ENCODE data around the gene SLC12A7. TPM values are rescaled to one million over a fixed set of nuclear protein-coding genes. Genes with fewer than 3 reads are reported as not detected.

The SLC12A7 gene
- total RNA-seq, 1 experiment from 2014 or later = 30.8 TPM

- no peak for DNase-seq
- TF ChIP-seq CTCF (conservative IDR thresholded peaks at IDR 0.05) = no peak
- no peak overlapping the region for H4K5ac ChIP-seq (ENCODE audit: insufficient read length, low read depth, low read length)
- H3K36me3 Mint-ChIP-seq (ENCODE audit: insufficient read depth in 1 of 3, low read depth in 3 of 3) = no peaks in the 10 kb centered on the region
- H2BK15ac ChIP-seq (ENCODE audit: low read depth, low read length) = no peak overlapping the region
- H3K79me2 ChIP-seq (ENCODE audit: insufficient read depth, low read length) = no peaks in the 10 kb centered on the region
- no peak overlapping the region for H2AFZ ChIP-seq (ENCODE audit: low read length)
- H3K4me1 ChIP-seq (ENCODE audit: insufficient read depth, low read length) = no peaks in the 10 kb centered on the region
- H2BK5ac ChIP-seq (ENCODE audit: insufficient read length, low read length) = no peak overlapping the region
- H2BK20ac ChIP-seq (ENCODE audit: low read depth, low read length, poor library complexity, severe bottlenecking) = no peak overlapping the region
- no peak overlapping the region for H3K14ac ChIP-seq (ENCODE audit: insufficient read depth, low read length)
- peaks cover 0 to 4% of the 10 kb centered on the region in 2 experiments; a peak in 2 of 5 replicates for H3K9me3 Mint-ChIP-seq
- no peak overlapping the region for H4K8ac ChIP-seq (replicated peaks; ENCODE audit: insufficient read length, low read depth, low read length)
- no peak overlapping the region for H3K23ac ChIP-seq (ENCODE audit: insufficient read length, low read depth, low read length)
- no peak overlapping the region for H2BK120ac ChIP-seq (ENCODE audit: low read depth, low read length, poor library complexity, severe bottlenecking)
- H3K9me3 ChIP-seq (ENCODE audit: control insufficient read depth, low read depth, low read length) = no peaks in the 10 kb centered on the region
- WGBS (ENCODE audit: extremely low coverage, insufficient read length, low lambda C conversion rate) = no CpG with 5 or more reads among the region's 8 CpGs
- no peak overlapping the region for H3K56ac ChIP-seq (ENCODE audit: insufficient read length, low read depth, low read length)
- H3T11ph ChIP-seq (ENCODE audit: low read length) = no peak overlapping the region
- H3K4ac ChIP-seq (ENCODE audit: low read depth, low read length) = no peak overlapping the region
- no peak overlapping the region for H3K4me2 ChIP-seq (ENCODE audit: insufficient read depth, insufficient read length, low read length)
- no peak overlapping the region for H3K4me3 Mint-ChIP-seq
- H3K27ac Mint-ChIP-seq = no peak overlapping the region
- no peaks in the 10 kb centered on the region for H3K79me1 ChIP-seq (ENCODE audit: insufficient read depth, low read depth, low read length, poor library complexity, severe bottlenecking)
- H3K18ac ChIP-seq (ENCODE audit: insufficient read length, low read depth, low read length) = no peak overlapping the region
- H3K9ac ChIP-seq (ENCODE audit: extremely low read depth, insufficient read length, low read length) = no peak overlapping the region
- H4K20me1 ChIP-seq (ENCODE audit: control insufficient read depth, insufficient read depth, insufficient read length) = peaks cover 4% of the 10 kb centered on the region
- no peak overlapping the region for H4K91ac ChIP-seq (ENCODE audit: insufficient read length, low read depth, low read length)
- peaks cover 11 to 47% of the 10 kb centered on the region in 2 experiments for H3K4me1 Mint-ChIP-seq
- no peak overlapping the region for H3K27ac ChIP-seq (ENCODE audit: insufficient read length, low read depth, low read length)
- no peaks in the 10 kb centered on the region for H3K23me2 ChIP-seq (ENCODE audit: insufficient read length, low read depth, low read length, poor library complexity, severe bottlenecking)
- H2BK12ac ChIP-seq (ENCODE audit: insufficient read length, low read depth, low read length) = no peak overlapping the region
- H3K27me3 ChIP-seq (ENCODE audit: insufficient read depth, low read length) = no peaks in the 10 kb centered on the region
- H3K27me3 Mint-ChIP-seq (ENCODE audit: low read depth) = peaks cover 2% of the 10 kb centered on the region
- H2AK5ac ChIP-seq (ENCODE audit: insufficient read length, low read length) = no peak overlapping the region
Measured at GRCh38 chr5:1132570-1132969, 20.7 kb upstream of the SLC12A7 start.

All from H9 (cell line).